HG03571 (cell line): Measurements from ENCODE around the gene EMC9.
"Not testable (repeated sequence)": the region's sequence is repeated elsewhere in the genome, so short reads cannot be mapped to it uniquely, and the experiment has no call there.

Experiments
- ATAC-seq: cut with Tn5 transposase; IDR thresholded peaks from one replicate; pipeline ENCODE4 v1.9.1; 2021; ENCODE audit not compliant: unreplicated experiment

EMC9 gene

GRCh38 chr14:24110523-24110922, 30.9 kb downstream of the EMC9 start:
- no peak for ATAC-seq

DNA sequence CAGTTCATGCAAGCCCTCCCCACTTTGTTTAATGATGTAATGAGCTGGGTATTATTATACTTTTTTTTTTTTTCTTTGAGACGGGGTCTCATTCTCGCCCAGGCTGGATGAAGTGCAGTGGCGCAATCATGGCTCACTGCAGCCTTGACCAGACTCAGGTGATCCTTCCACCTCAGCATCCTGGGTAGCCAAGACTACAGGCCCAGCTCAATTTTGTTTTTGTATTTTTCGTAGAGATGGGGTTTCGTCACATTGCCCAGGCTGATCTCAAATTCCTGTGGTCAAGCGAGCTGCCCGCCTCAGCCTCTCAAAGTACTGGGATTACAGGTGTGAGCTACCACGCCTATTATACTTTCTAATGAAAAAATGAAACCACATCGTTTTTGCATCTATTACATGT, 31.3 kb downstream of the EMC9 start:
- no peak for ATAC-seq

GRCh38 chr14:24108336-24108874, 33.0 kb downstream of the EMC9 start:
- ATAC-seq = no peak

- ATAC-seq = no peak
Observed at GRCh38 chr14:24106672-24107271, 34.6 kb downstream of the EMC9 start.

DNA sequence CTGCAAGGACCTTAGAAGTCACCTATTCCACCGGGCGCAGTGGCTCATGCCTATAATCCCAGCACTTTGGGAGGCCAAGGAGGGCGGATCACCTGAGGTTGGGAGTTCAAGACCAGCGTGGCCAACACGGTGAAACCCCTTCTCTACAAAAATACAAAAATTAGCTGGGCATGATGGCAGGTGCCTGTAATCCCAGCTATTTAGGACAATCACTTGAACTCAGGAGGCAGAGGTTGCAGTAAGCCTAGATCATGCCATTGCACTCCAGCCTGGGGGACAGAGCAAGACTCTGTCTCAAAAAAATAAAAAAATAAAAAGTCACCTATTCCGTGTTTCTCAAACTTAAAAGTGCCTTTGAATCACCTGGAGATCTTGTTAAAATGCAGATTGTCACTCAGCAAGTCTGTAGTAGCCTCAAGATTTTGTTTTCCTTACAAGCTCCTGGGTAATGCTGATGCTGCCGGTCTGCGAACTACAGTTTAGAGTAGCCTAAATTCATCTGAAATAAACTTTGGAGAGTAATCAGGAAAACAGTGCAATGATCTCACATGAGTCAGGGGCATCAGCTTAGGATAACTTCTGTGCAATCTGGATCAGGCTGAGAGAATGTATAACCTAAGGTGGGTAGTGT, 35.7 kb downstream of the EMC9 start:
- ATAC-seq = not testable (repeated sequence)

DNA sequence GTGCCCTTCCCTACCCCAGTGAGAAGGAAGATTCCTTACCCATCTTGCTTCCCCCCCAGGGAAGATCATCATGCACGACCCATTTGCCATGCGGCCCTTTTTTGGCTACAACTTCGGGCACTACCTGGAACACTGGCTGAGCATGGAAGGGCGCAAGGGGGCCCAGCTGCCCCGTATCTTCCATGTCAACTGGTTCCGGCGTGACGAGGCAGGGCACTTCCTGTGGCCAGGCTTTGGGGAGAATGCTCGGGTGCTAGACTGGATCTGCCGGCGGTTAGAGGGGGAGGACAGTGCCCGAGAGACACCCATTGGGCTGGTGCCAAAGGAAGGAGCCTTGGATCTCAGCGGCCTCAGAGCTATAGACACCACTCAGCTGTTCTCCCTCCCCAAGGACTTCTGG, 37.9 kb downstream of the EMC9 start:
- ATAC-seq = no peak

GRCh38 chr14:24102357-24103048, 38.9 kb downstream of the EMC9 start:
- ATAC-seq = no peak

DNA sequence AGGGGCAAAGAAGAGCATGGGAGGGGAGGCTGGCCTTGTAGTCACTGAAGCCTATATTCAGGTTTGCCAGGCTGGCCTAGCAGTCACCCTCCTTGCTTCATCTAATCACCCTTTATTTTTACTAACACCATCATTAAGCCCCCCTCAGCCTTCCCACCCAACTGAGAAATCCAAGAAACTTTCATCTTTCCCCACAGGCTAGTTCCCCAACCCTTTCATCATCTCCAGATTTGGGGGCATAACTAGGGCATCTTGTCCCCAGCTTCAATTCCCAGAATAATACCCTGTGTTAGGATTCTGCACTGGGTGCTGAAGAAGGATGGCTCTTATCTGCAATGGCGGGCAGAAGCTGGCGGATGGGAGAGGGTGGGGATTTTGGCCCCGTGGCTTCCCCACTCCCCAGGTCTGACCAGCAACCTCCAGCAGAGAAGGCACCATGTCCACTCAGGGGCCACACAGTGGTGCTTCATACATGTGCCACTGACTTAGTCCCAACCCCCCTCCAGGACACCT, 40.4 kb downstream of the EMC9 start:
- ATAC-seq = no peak

GRCh38 chr14:24100197-24100981, 41.0 kb downstream of the EMC9 start:
- ATAC-seq = no peak

DNA sequence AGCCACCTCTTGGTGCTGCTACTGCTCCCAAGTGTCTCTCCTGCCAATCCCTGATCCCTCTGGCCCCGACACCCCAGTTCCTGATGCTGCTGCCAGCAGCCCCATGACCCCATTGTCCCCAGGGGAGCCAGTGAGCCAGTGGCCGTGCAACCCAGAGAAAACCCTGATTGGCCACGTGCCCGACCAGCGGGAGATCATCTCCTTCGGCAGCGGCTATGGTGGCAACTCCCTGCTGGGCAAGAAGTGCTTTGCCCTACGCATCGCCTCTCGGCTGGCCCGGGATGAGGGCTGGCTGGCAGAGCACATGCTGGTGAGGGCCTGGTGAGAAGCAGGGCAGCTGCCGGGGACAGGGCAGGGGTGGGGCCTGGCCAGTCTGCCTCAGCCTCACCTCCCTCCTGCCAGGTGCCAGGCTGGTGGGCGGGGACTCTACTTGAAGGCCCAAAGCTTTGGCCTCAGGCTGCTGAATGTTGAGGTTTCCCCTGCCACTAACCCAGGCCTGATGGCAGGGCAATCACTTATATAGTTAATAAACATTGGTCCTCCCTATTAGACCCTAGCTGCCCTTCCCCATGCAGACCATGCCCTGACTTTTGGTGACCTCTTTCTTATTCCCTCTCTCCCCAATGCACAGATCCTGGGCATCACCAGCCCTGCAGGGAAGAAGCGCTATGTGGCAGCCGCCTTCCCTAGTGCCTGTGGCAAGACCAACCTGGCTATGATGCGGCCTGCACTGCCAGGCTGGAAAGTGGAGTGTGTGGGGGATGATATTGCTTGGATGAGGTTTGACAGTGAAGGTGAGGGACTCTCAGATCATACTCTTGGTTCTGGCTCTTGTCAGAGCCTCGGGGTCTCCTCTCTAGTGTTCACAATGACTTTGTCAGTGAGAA, 42.2 kb downstream of the EMC9 start:
- no peak for ATAC-seq

GRCh38 chr14:24098229-24098926, 43.0 kb downstream of the EMC9 start:
- no peak for ATAC-seq

DNA sequence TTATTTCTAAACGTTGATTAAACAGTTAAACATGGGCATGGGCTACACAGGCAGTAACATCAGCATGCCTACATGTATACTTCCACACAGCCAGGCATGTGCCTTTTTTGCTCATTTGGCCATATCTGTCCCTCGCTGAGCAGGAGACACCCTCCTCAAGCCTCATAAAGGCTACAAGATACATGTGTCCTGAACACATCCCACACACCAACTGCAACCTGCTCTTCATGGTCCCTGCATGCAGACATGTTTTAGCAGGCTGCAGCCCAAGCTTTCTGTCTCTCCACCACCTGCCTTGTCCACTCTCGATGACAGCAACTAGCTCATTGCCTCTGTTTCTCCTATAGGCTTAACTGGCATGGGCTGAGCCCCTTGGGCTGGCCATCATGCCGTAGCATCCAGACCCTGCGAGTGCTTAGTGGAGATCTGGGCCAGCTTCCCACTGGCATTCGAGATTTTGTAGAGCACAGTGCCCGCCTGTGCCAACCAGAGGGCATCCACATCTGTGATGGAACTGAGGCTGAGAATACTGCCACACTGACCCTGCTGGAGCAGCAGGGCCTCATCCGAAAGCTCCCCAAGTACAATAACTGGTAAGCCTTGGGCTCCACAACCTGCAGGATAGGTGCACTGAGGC, 44.7 kb downstream of the EMC9 start:
- ATAC-seq = no peak

GRCh38 chr14:24095271-24096068, 45.9 kb downstream of the EMC9 start:
- peak; percentile 53 for ATAC-seq

DNA sequence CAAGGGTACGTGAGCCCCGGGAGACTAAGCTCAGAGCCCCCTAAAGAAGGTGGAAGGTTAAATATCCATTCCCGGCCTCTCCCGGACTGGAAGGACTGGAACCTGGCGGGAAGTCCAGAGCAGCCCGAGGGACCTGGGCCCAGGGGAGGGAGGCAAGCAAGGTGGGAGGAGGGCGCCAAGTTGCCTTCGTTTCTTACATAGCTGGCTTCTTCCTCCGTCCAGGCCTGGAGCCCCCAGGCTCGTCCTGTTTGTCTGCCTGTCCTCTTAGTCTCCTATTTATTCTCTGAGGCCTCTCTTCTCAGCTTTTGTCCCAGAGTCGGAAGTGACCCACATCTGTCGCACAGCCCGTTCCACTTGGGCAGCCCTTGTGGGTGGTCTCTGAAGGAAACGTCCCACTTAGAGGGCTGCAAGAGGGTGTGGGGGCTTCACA, 46.5 kb downstream of the EMC9 start:
- ATAC-seq = no peak

DNA sequence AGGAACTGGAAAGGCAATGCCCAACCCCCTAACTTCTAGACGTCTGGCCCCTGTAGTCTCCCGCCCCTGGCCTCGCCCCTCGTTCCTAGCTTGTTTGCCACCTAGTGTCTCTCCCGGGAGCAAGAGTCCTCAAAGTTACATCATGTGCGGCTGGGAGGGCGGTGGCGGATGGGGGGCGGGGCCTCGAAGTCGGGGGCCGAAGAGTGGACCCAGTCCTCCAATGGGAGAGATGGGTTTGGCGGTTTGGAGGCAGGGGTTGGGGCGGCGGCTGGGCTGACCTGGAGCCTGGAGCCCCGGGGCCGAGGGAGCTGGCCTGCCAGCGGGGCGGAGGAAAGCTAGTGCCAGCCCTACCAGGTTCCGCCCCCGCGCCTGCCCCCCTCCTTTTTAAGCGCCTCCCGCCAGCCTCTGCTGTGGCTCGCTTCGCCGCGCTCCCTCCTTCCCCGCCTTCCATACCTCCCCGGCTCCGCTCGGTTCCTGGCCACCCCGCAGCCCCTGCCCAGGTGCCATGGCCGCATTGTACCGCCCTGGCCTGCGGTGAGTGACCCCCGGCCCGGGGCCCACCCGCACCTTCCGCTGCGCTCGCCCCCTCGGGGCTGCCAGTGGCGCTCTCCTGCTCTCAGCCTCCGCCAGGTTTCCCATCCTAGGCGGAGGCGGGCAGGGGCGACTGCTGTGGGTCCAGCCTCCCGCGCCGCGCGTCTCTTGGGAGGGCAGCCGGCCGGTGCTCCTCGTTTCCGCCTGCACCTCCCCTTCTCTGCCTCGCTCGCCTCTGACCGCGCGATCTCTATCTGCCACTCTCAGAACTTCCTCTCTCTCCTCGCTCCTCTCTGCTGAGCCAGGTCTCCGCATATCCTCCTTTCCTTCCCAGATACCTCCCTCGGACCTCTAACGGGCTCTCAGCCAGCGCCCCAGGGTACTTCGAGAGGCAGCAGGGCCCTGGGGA, 47.2 kb downstream of the EMC9 start, which contains the start of gene PCK2:
Gene PCK2 (plus strand): TSS at position 411 of the 940 bp plus-strand sequence. CDS start 95 bp downstream, at position 506.
- peak; percentile 37 for ATAC-seq

- ATAC-seq = no peak
Observed at GRCh38 chr14:24093207-24093900, 48.0 kb downstream of the EMC9 start.
